DMS153 (cell line): ENCODE data around the gene DDIT4L.
"Not testable (repeated sequence)": the region's sequence is repeated elsewhere in the genome, so short reads cannot be mapped to it uniquely, and the experiment has no call there.

Experiments
- DNase-seq: peaks from one replicate; lab custom pipeline; 2025; lab: John Stamatoyannopoulos, UW

Gene DDIT4L

GRCh38 chr4:100189820-100190642 is at the start of gene DDIT4L:
Gene DDIT4L (minus strand): TSS chr4:100190468. CDS start chr4:100189983, 485 bp downstream.
- DNase-seq = no peak

- DNase-seq = no peak
Observed at GRCh38 chr4:100240008-100240407, 49.7 kb upstream of the DDIT4L start.

- no peak for DNase-seq
Observed at GRCh38 chr4:100224721-100225120, 34.5 kb upstream of the DDIT4L start.

- no peak for DNase-seq
Observed at GRCh38 chr4:100224160-100224559, 33.9 kb upstream of the DDIT4L start.

GRCh38 chr4:100208964-100209363 is 18.7 kb upstream of the DDIT4L start:
- no peak for DNase-seq

GRCh38 chr4:100208459-100208858 is 18.2 kb upstream of the DDIT4L start:
- DNase-seq = no peak

GRCh38 chr4:100206850-100207249 is 16.6 kb upstream of the DDIT4L start:
- DNase-seq = no peak

- no peak for DNase-seq
Observed at GRCh38 chr4:100198061-100198460, 7.8 kb upstream of the DDIT4L start.

GRCh38 chr4:100196388-100197071 is 6.3 kb upstream of the DDIT4L start:
- DNase-seq = not testable (repeated sequence)

GRCh38 chr4:100190643-100191600 is 654 bp upstream of the DDIT4L start:
- no peak for DNase-seq

GRCh38 chr4:100188829-100189228 is 1.4 kb downstream of the DDIT4L start:
- no peak for DNase-seq

GRCh38 chr4:100187781-100188180 is 2.5 kb downstream of the DDIT4L start:
- no peak for DNase-seq

- no peak for DNase-seq
Observed at GRCh38 chr4:100184787-100185186, 5.5 kb downstream of the DDIT4L start.

GRCh38 chr4:100177855-100178254 is 12.4 kb downstream of the DDIT4L start:
- no peak for DNase-seq

GRCh38 chr4:100177126-100177525 is 13.1 kb downstream of the DDIT4L start:
- DNase-seq = no peak

- no peak for DNase-seq
Observed at GRCh38 chr4:100175858-100176257, 14.4 kb downstream of the DDIT4L start.

- no peak for DNase-seq
Observed at GRCh38 chr4:100174985-100175383, 15.3 kb downstream of the DDIT4L start.

- no peak for DNase-seq
Observed at GRCh38 chr4:100170986-100171385, 19.3 kb downstream of the DDIT4L start.

GRCh38 chr4:100169491-100170485 is 20.5 kb downstream of the DDIT4L start:
- no peak for DNase-seq

GRCh38 chr4:100168521-100168920 is 21.7 kb downstream of the DDIT4L start:
- DNase-seq = no peak
